GM23338 (cell line): ENCODE data around the gene SUMO4. TPM values are rescaled to one million over a fixed set of nuclear protein-coding genes. Genes with fewer than 3 reads are reported as not detected.

ENCODE experiments used
- ATAC-seq: fragments of 200-7000 bp; cut with Tn5 transposase; 3 replicates; pipeline ENCODE4 v1.9.1; 2020
- DNase-seq: peaks from one replicate; pipeline ENCODE4 v3.0.0-alpha.2; 2015; ENCODE audit warnings: low spot score
- H2AFZ ChIP-seq: fragments of 200-600 bp; sonication (generic); 2 replicates; pipeline ENCODE4 v1.8.0; 2016; ENCODE audit warnings: antibody characterized with exemption, mild to moderate bottlenecking, moderate library complexity
- H3F3A ChIP-seq: fragments of 200-600 bp; sonication (generic); replicated peaks from 2 replicates; pipeline ENCODE4 v1.8.0; 2017; ENCODE audit warnings: antibody characterized with exemption, mixed run types, low read depth
- H3K27ac ChIP-seq: fragments of 200-600 bp; sonication (generic); 2 replicates; pipeline ENCODE4 v1.6.1; 2016; ENCODE audit warnings: low read depth
- H3K27me3 ChIP-seq: fragments of 200-600 bp; sonication (generic); 2 replicates; pipeline ENCODE4 v1.8.0; 2016; ENCODE audit warnings: mild to moderate bottlenecking, mixed run types, moderate library complexity; ENCODE audit not compliant: insufficient read depth
- H3K36me3 ChIP-seq: fragments of 200-600 bp; sonication (generic); 2 replicates; pipeline ENCODE4 v1.8.0; 2016; ENCODE audit warnings: mild to moderate bottlenecking; ENCODE audit not compliant: insufficient read depth
- H3K4me1 ChIP-seq: fragments of 200-600 bp; sonication (generic); 2 replicates; pipeline ENCODE4 v1.8.0; 2016; ENCODE audit warnings: mild to moderate bottlenecking, moderate library complexity; ENCODE audit not compliant: insufficient read depth
- H3K4me2 ChIP-seq: fragments of 200-600 bp; sonication (generic); 2 replicates; pipeline ENCODE4 v1.7.1; 2017; ENCODE audit warnings: mixed run types
- H3K4me3 ChIP-seq: fragments of 200-600 bp; sonication (generic); 2 replicates; pipeline ENCODE4 v1.6.1; 2016; ENCODE audit warnings: mixed run types
- H3K79me2 ChIP-seq: fragments of 200-600 bp; sonication (generic); replicated peaks from 2 replicates; pipeline ENCODE4 v1.8.0; 2017; ENCODE audit warnings: mild to moderate bottlenecking; ENCODE audit not compliant: insufficient read depth
- H3K9me2 ChIP-seq: fragments of 200-600 bp; sonication (generic); 2 replicates; pipeline ENCODE4 v1.8.0; 2017; ENCODE audit not compliant: insufficient read depth
- H4K20me1 ChIP-seq: fragments of 200-600 bp; sonication (generic); replicated peaks from 2 replicates; pipeline ENCODE4 v1.8.0; 2017; ENCODE audit warnings: mild to moderate bottlenecking; ENCODE audit not compliant: insufficient read depth
- H3K27ac Mint-ChIP-seq: 2 replicates; pipeline ENCODE4 v1.8.0; 2020; ENCODE audit warnings: inconsistent platforms, mild to moderate bottlenecking, moderate library complexity, mixed read lengths
- H3K27me3 Mint-ChIP-seq: 3 replicates; pipeline ENCODE4 v1.8.0; 2022; ENCODE audit warnings: low read depth, mild to moderate bottlenecking, moderate library complexity, mixed read lengths, inconsistent platforms; ENCODE audit not compliant: insufficient read depth, poor library complexity
- H3K36me3 Mint-ChIP-seq: 3 replicates; pipeline ENCODE4 v1.8.0; 2021; ENCODE audit warnings: low read depth, mild to moderate bottlenecking, inconsistent platforms, moderate library complexity, mixed read lengths
- H3K4me1 Mint-ChIP-seq: 3 replicates; pipeline ENCODE4 v1.8.0; 2020; ENCODE audit warnings: mild to moderate bottlenecking, inconsistent platforms, mixed read lengths
- H3K4me3 Mint-ChIP-seq: 3 replicates; pipeline ENCODE4 v1.8.0; 2021; ENCODE audit warnings: moderate library complexity, mild to moderate bottlenecking, inconsistent platforms, mixed read lengths
- H3K9me3 Mint-ChIP-seq: 3 replicates; pipeline ENCODE4 v1.8.0; 2020; ENCODE audit warnings: moderate library complexity, mild to moderate bottlenecking, inconsistent platforms, mixed read lengths
- EZH2 ChIP-seq: fragments of 200-600 bp; sonication (generic); IDR thresholded peaks from one replicate; pipeline ENCODE4 v1.8.0; 2017; ENCODE audit warnings: antibody characterized with exemption, mild to moderate bottlenecking, low read depth; ENCODE audit not compliant: unreplicated experiment
- JUNB ChIP-seq: IDR thresholded peaks from one replicate; pipeline ENCODE4 v1.6.1; 2016; ENCODE audit warnings: antibody characterized with exemption; ENCODE audit not compliant: unreplicated experiment
- NANOG ChIP-seq: IDR thresholded peaks from 2 replicates; pipeline ENCODE4 v1.6.1; 2016; ENCODE audit warnings: antibody characterized with exemption, borderline replicate concordance
- POLR2AphosphoS5 ChIP-seq: IDR thresholded peaks from 2 replicates; pipeline ENCODE4 v1.6.1; 2016; ENCODE audit warnings: antibody characterized with exemption, low read depth
- STAT1 ChIP-seq: IDR thresholded peaks from one replicate; pipeline ENCODE4 v1.6.1; 2016; ENCODE audit warnings: antibody characterized with exemption; ENCODE audit not compliant: unreplicated experiment
- ZNF331 ChIP-seq: fragments of 250-450 bp; sonication (Bioruptor Pico); IDR thresholded peaks from 2 replicates; pipeline ENCODE4 v1.5.0; 2020; ENCODE audit warnings: low read depth, mild to moderate bottlenecking, moderate library complexity
- polyA plus RNA-seq: library from polyadenylated mRNA; unstranded; fragments of >200 nt; fragmentation: Nextera tagmentation; extraction: Ambion mirVana; gene quantifications from 2 replicates; pipeline ENCODE4 v1.2.1, GENCODE V29; 2016
- total RNA-seq: library from RNA; depleted of rRNA; stranded (reverse); fragments of >200 nt; shearing (Covaris generic); gene quantifications from 2 replicates; pipeline ENCODE4 v1.2.3, GENCODE V29; 2014
- TF ChIP-seq, protein P1 (sequence below): IDR thresholded peaks from 2 replicates; pipeline ENCODE4 v1.6.1; 2016; ENCODE audit warnings: antibody characterized with exemption
- TF ChIP-seq, protein P2 (sequence below), 2 experiments: fragments of 200-600 bp in 1 of 2; sonication (generic) in 1 of 2; conservative IDR thresholded peaks; 2 replicates each; pipeline versions ENCODE4 v1.5.1 to v1.6.1; 2016 to 2017; ENCODE audit warnings: antibody characterized with exemption in 2 of 2, low read depth in 2 of 2, mild to moderate bottlenecking in 2 of 2, moderate library complexity in 1 of 2
- TF ChIP-seq, protein P3 (sequence below): fragments of 250-450 bp; sonication (Bioruptor Pico); IDR thresholded peaks from 2 replicates; pipeline ENCODE4 v1.5.0; 2020; ENCODE audit warnings: mild to moderate bottlenecking, moderate library complexity

Gene SUMO4
- total and polyA plus RNA-seq, 2 experiments from 2014 or later = 1.9 to 2.1 TPM

DNA sequence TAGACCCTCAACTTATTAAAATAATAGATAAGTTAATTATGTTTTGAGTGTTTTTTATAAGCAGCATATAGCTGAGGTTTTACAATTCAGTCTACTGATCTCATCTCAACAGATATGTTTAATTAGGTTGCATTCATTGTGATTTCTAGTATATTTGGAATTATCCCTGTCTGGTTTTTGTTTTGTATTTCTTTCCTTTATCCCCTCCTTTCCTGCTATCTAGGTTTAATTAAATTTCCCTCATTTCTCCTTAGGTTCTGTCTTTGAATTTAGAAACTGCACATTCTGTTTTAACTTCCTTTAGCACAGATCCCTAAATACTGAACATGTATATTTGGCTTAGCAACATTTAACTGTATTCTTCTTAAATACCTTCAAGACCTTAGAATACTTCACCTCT, 4.9 kb upstream of the SUMO4 start:
- Mint-ChIP-seq H3K27ac (no peak overlapping the region), H3K4me3 (no peak overlapping the region), H3K36me3 (peaks cover 11% of the 10 kb centered on the region), H3K9me3 (no peaks in the 10 kb centered on the region), H3K27me3 (peaks cover 3% of the 10 kb centered on the region), H3K4me1 (peaks cover 8% of the 10 kb centered on the region; the same call in 2 of the 3 replicates)
- Histone ChIP-seq H3K4me2 (no peak overlapping the region), H3K27me3 (no peaks in the 10 kb centered on the region), H3F3A (no peaks in the 10 kb centered on the region), H4K20me1 (no peaks in the 10 kb centered on the region), H3K4me1 (no peaks in the 10 kb centered on the region; the same call in 1 of the 2 replicates), H3K27ac (no peak overlapping the region), H3K36me3 (peaks cover 14% of the 10 kb centered on the region; the same call in 1 of the 2 replicates), H3K9me2 (no peaks in the 10 kb centered on the region), H2AFZ (no peak overlapping the region), H3K79me2 (peaks cover 39% of the 10 kb centered on the region), H3K4me3 (no peak overlapping the region)
- ATAC-seq = no peak
- no peak for TF ChIP-seq STAT1
- no peak for DNase-seq

DNA sequence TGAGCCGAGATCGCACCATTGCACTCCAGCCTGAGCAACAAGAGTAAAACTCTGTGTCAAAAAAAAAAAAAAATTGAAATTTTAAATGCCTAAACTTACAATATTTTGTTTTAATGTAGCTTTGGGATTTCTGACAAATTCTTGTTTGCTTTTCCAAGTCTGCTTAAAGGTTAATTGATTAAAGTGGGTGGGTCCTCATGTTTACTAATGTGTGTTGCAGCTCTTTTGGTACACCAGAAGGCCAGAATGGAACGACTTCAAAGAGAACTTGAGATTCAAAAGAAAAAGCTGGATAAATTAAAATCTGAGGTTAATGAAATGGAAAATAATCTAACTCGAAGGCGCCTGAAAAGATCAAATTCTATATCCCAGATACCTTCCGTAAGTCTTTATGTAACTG, 2.7 kb upstream of the SUMO4 start:
- Histone ChIP-seq H3K4me3 (no peak overlapping the region), H3K79me2 (peaks cover 28% of the 10 kb centered on the region), H2AFZ (no peak overlapping the region), H3K4me2 (no peak overlapping the region), H3K9me2 (no peaks in the 10 kb centered on the region), H3K27me3 (no peaks in the 10 kb centered on the region), H3K4me1 (no peaks in the 10 kb centered on the region; the same call in 1 of the 2 replicates), H3F3A (no peaks in the 10 kb centered on the region), H3K27ac (no peak overlapping the region), H3K36me3 (peaks cover 14% of the 10 kb centered on the region; the same call in 1 of the 2 replicates), H4K20me1 (no peaks in the 10 kb centered on the region)
- H3K4me1 Mint-ChIP-seq = peaks cover 8% of the 10 kb centered on the region; the same call in 2 of the 3 replicates
- no peak overlapping the region for H3K4me3 Mint-ChIP-seq
- peaks cover 26% of the 10 kb centered on the region for H3K36me3 Mint-ChIP-seq
- no peaks in the 10 kb centered on the region for H3K9me3 Mint-ChIP-seq
- ATAC-seq (no peak), DNase-seq (no peak)
- no peaks in the 10 kb centered on the region for H3K27me3 Mint-ChIP-seq
- no peak overlapping the region for H3K27ac Mint-ChIP-seq
- no peak for TF ChIP-seq ZNF331 (CRISPR knock-in tag)
- TF ChIP-seq, protein P1, sequence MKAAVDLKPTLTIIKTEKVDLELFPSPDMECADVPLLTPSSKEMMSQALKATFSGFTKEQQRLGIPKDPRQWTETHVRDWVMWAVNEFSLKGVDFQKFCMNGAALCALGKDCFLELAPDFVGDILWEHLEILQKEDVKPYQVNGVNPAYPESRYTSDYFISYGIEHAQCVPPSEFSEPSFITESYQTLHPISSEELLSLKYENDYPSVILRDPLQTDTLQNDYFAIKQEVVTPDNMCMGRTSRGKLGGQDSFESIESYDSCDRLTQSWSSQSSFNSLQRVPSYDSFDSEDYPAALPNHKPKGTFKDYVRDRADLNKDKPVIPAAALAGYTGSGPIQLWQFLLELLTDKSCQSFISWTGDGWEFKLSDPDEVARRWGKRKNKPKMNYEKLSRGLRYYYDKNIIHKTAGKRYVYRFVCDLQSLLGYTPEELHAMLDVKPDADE = no peak
- no peak for TF ChIP-seq POLR2AphosphoS5
- TF ChIP-seq JUNB = no peak
- TF ChIP-seq, protein P2, sequence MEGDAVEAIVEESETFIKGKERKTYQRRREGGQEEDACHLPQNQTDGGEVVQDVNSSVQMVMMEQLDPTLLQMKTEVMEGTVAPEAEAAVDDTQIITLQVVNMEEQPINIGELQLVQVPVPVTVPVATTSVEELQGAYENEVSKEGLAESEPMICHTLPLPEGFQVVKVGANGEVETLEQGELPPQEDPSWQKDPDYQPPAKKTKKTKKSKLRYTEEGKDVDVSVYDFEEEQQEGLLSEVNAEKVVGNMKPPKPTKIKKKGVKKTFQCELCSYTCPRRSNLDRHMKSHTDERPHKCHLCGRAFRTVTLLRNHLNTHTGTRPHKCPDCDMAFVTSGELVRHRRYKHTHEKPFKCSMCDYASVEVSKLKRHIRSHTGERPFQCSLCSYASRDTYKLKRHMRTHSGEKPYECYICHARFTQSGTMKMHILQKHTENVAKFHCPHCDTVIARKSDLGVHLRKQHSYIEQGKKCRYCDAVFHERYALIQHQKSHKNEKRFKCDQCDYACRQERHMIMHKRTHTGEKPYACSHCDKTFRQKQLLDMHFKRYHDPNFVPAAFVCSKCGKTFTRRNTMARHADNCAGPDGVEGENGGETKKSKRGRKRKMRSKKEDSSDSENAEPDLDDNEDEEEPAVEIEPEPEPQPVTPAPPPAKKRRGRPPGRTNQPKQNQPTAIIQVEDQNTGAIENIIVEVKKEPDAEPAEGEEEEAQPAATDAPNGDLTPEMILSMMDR (conservative IDR thresholded peaks at IDR 0.05; ENCODE audit: low read depth in 2 of 2) = no peak
- TF ChIP-seq NANOG = no peak
- no peak for TF ChIP-seq EZH2
- TF ChIP-seq, protein P3, sequence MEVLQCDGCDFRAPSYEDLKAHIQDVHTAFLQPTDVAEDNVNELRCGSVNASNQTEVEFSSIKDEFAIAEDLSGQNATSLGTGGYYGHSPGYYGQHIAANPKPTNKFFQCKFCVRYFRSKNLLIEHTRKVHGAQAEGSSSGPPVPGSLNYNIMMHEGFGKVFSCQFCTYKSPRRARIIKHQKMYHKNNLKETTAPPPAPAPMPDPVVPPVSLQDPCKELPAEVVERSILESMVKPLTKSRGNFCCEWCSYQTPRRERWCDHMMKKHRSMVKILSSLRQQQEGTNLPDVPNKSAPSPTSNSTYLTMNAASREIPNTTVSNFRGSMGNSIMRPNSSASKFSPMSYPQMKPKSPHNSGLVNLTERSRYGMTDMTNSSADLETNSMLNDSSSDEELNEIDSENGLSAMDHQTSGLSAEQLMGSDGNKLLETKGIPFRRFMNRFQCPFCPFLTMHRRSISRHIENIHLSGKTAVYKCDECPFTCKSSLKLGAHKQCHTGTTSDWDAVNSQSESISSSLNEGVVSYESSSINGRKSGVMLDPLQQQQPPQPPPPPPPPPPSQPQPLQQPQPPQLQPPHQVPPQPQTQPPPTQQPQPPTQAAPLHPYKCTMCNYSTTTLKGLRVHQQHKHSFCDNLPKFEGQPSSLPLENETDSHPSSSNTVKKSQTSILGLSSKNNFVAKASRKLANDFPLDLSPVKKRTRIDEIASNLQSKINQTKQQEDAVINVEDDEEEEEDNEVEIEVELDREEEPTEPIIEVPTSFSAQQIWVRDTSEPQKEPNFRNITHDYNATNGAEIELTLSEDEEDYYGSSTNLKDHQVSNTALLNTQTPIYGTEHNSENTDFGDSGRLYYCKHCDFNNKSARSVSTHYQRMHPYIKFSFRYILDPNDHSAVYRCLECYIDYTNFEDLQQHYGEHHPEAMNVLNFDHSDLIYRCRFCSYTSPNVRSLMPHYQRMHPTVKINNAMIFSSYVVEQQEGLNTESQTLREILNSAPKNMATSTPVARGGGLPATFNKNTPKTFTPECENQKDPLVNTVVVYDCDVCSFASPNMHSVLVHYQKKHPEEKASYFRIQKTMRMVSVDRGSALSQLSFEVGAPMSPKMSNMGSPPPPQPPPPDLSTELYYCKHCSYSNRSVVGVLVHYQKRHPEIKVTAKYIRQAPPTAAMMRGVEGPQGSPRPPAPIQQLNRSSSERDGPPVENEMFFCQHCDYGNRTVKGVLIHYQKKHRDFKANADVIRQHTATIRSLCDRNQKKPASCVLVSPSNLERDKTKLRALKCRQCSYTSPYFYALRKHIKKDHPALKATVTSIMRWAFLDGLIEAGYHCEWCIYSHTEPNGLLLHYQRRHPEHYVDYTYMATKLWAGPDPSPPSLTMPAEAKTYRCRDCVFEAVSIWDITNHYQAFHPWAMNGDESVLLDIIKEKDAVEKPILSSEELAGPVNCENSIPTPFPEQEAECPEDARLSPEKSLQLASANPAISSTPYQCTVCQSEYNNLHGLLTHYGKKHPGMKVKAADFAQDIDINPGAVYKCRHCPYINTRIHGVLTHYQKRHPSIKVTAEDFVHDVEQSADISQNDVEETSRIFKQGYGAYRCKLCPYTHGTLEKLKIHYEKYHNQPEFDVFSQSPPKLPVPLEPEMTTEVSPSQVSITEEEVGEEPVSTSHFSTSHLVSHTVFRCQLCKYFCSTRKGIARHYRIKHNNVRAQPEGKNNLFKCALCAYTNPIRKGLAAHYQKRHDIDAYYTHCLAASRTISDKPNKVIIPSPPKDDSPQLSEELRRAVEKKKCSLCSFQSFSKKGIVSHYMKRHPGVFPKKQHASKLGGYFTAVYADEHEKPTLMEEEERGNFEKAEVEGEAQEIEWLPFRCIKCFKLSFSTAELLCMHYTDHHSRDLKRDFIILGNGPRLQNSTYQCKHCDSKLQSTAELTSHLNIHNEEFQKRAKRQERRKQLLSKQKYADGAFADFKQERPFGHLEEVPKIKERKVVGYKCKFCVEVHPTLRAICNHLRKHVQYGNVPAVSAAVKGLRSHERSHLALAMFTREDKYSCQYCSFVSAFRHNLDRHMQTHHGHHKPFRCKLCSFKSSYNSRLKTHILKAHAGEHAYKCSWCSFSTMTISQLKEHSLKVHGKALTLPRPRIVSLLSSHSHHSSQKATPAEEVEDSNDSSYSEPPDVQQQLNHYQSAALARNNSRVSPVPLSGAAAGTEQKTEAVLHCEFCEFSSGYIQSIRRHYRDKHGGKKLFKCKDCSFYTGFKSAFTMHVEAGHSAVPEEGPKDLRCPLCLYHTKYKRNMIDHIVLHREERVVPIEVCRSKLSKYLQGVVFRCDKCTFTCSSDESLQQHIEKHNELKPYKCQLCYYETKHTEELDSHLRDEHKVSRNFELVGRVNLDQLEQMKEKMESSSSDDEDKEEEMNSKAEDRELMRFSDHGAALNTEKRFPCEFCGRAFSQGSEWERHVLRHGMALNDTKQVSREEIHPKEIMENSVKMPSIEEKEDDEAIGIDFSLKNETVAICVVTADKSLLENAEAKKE (CRISPR knock-in tag) = no peak
- no peak for TF ChIP-seq STAT1
